Kidney (tissue), 14 donors: Measurements from ENCODE around the gene TLE3. TPM values are rescaled to one million over a fixed set of nuclear protein-coding genes. Genes with fewer than 3 reads are reported as not detected.

Experiments
- DNase-seq, 5 donors: peaks; one replicate each; pipeline ENCODE4 v3.0.0-alpha.2; 2013 to 2020
- FAIRE-seq: peaks from 2 replicates; lab custom pipeline; 2012; peaks lifted over from hg19 to GRCh38; lab: Jason Lieb, UNC
- H3K27ac ChIP-seq, 2 donors: one replicate each; pipeline ENCODE4 v1.7.0; 2013; ENCODE audit warnings: low read depth in 2 of 2, low read length in 2 of 2, inconsistent platforms in 1 of 2
- H3K27me3 ChIP-seq: one replicate; pipeline ENCODE4 v1.7.1; 2013; ENCODE audit warnings: low read length, inconsistent platforms; ENCODE audit not compliant: control insufficient read depth, insufficient read depth
- H3K36me3 ChIP-seq, 3 donors: one replicate each; pipeline versions ENCODE4 v1.7.0 to v1.7.1; 2013; ENCODE audit warnings: low read length in 3 of 3, control low read depth in 1 of 3, inconsistent platforms in 1 of 3; ENCODE audit not compliant: insufficient read depth in 3 of 3, control insufficient read depth in 2 of 3
- H3K4me1 ChIP-seq, 3 donors: one replicate each; pipeline versions ENCODE4 v1.7.0 to v1.7.1; 2013; ENCODE audit warnings: low read length in 3 of 3, inconsistent platforms in 1 of 3, low read depth in 1 of 3; ENCODE audit not compliant: control insufficient read depth in 2 of 3, insufficient read depth in 2 of 3
- H3K4me3 ChIP-seq, 3 donors: one replicate each; pipeline versions ENCODE4 v1.7.0 to v1.8.1; 2013; ENCODE audit warnings: low read length in 3 of 3, control low read depth in 1 of 3, inconsistent platforms in 1 of 3
- H3K9ac ChIP-seq, 3 donors: one replicate each; pipeline versions ENCODE4 v1.7.0 to v1.7.1; 2013; ENCODE audit warnings: low read length in 3 of 3, control low read depth in 1 of 3, inconsistent platforms in 1 of 3
- H3K9me3 ChIP-seq, 3 donors: one replicate each; pipeline versions ENCODE4 v1.7.0 to v1.7.1; 2013; ENCODE audit warnings: low read length in 3 of 3, control low read depth in 1 of 3, inconsistent platforms in 1 of 3; ENCODE audit not compliant: control insufficient read depth in 2 of 3, insufficient read depth in 1 of 3
- CTCF ChIP-seq: IDR thresholded peaks from 3 replicates; pipeline ENCODE4 v1.5.1; 2012; ENCODE audit warnings: mild to moderate bottlenecking, moderate library complexity, borderline replicate concordance; ENCODE audit not compliant: insufficient read depth; ENCODE audit errors: extremely low read depth
- intact Hi-C: fragments of 100-400 bp; cut with DNase I; formaldehyde crosslinking; loops from one replicate; pipeline ENCODE4 v1.11.1; 2022
- polyA plus RNA-seq: library from polyadenylated mRNA; stranded (reverse); fragments of 350-450 nt; fragmentation: Illumina TruSeq; extraction: RNeasy Lipid Tissue Mini Kit (QIAGEN cat#74804); gene quantifications from one replicate; pipeline ENCODE4 v1.2.3, GENCODE V29; 2014; ENCODE audit warnings: low read depth, low replicate concordance; ENCODE audit not compliant: insufficient read depth
- total RNA-seq: library from RNA; stranded (reverse); fragmentation: NEBNext Ultra II Directional; extraction: Animal tissue kit (Norgen Biotek cat#: 25700); gene quantifications from one replicate; pipeline ENCODE4 v1.2.1, GENCODE V29; 2021
- donor health status: control.
- donor health status: control.
- donor health status: control.
- donor health status: control.
- donor health status: control.
- donor health status: DM: yes; HTN: yes; CAD: no.
- donor health status: Normal renal cell carcinoma (clear cell type).

Gene TLE3
- total and polyA plus RNA-seq, 2 donors from 2014 or later, result 10.3 to 71.7 TPM

GRCh38 chr15:70068783-70069565, 28.7 kb downstream of the TLE3 start:
- Histone ChIP-seq H3K4me1 (peaks cover 0 to 14% (median 9%) of the 10 kb centered on the region in 3 donors), H3K9ac (no peak overlapping the region), H3K9me3 (no peaks in the 10 kb centered on the region), H3K4me3 (no peak overlapping the region), H3K27ac (no peak overlapping the region), H3K36me3 (peaks cover 14 to 48% (median 44%) of the 10 kb centered on the region in 3 donors), H3K27me3 (no peaks in the 10 kb centered on the region)
- intact Hi-C loops, result no loop called here
- FAIRE-seq (no peak), DNase-seq (no peak)
- TF ChIP-seq CTCF, result no peak

- FAIRE-seq, result no peak
- Histone ChIP-seq H3K36me3 (peaks cover 8 to 35% (median 32%) of the 10 kb centered on the region in 3 donors), H3K9ac (no peak overlapping the region), H3K4me1 (peaks cover 4 to 24% (median 21%) of the 10 kb centered on the region in 3 donors), H3K27ac (no peak overlapping the region), H3K9me3 (no peaks in the 10 kb centered on the region), H3K27me3 (no peaks in the 10 kb centered on the region), H3K4me3 (no peak overlapping the region)
- DNase-seq, result no peak
- intact Hi-C loops, result no loop called here
- no peak for TF ChIP-seq CTCF
Measured at GRCh38 chr15:70067681-70068080, 30.0 kb downstream of the TLE3 start.

- Histone ChIP-seq H3K9me3 (no peaks in the 10 kb centered on the region), H3K4me3 (no peak overlapping the region), H3K27me3 (no peaks in the 10 kb centered on the region), H3K27ac (no peak overlapping the region), H3K9ac (no peak overlapping the region), H3K36me3 (peaks cover 6 to 34% (median 32%) of the 10 kb centered on the region in 3 donors), H3K4me1 (peaks cover 4 to 28% (median 25%) of the 10 kb centered on the region in 3 donors)
- no peak for DNase-seq
- intact Hi-C loops, result no loop called here
- TF ChIP-seq CTCF, result no peak
- no peak for FAIRE-seq
Measured at GRCh38 chr15:70067011-70067410, 30.7 kb downstream of the TLE3 start.
